ENCODE measurements around the gene SLC25A29. TPM values are rescaled to one million over a fixed set of nuclear protein-coding genes. Genes with fewer than 3 reads are reported as not detected.

The SLC25A29 gene
- total and polyA plus RNA-seq, 2 of the 8 experiments (the other 6 are each of a cell fraction or from before 2014, with no cell fraction given): 135 to 177 TPM

DNA sequence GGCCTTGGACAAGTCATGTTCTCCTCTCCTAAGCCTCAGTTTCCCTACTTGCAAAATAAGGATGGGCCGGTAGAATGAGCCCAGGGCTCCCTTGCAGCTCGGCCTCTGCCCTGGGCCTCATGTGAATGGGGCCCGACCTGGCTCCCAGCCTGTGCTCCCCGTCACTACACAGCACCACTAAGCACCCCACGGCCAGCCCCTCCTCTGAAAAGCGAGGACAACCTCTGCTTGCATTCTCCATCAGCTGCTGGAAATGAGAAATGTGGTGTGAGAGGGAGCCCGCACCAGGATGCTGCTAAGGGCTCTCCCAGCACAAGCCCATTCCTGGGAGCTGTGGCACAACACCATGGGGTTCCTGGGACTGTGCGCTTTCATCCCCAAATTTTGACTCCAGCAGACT, 27.1 kb upstream of the SLC25A29 start:
- Histone ChIP-seq H3K23me2 (ENCODE audit: low read depth, low read length) (no peaks in the 10 kb centered on the region), H3K4me3 (ENCODE audit: extremely low read depth in 1 of 4, insufficient read depth in 2 of 4, low read depth in 3 of 4, low read length in 4 of 4) (no peak overlapping the region), H3K9me3 (ENCODE audit: insufficient read depth in 2 of 2, low read depth in 1 of 2, low read length in 1 of 2) (no peaks in the 10 kb centered on the region), H3K27ac (ENCODE audit: low read depth, low read length) (no peak overlapping the region), H2BK15ac (ENCODE audit: low read length) (no peak overlapping the region), H4K5ac (ENCODE audit: insufficient read length, low read depth, low read length) (no peak overlapping the region), H2BK12ac (ENCODE audit: low read depth, low read length) (no peak overlapping the region), H3K4me1 (replicated peaks in 1 of 4; ENCODE audit: control insufficient read depth in 3 of 4, insufficient read depth in 4 of 4, low read length in 3 of 4) (0 out of 7 replicates have a peak, but pooled peaks cover 0 to 4% (median 0%) of the 10 kb centered on the region in 4 experiments), H3K23ac (ENCODE audit: insufficient read length) (no peak overlapping the region), H3K4me2 (ENCODE audit: insufficient read depth in 1 of 2, low read depth in 2 of 2, low read length in 2 of 2) (no peak overlapping the region), H2AK5ac (ENCODE audit: low read depth, low read length) (no peak overlapping the region), H4K91ac (replicated peaks; ENCODE audit: insufficient read length, low read length) (no peak overlapping the region), H4K8ac (ENCODE audit: extremely low read depth, insufficient read depth, low read length) (no peak overlapping the region), H3K56ac (replicated peaks; ENCODE audit: insufficient read length, low read depth, low read length) (no peak overlapping the region), H3K9ac (replicated peaks in 1 of 4; ENCODE audit: extremely low read depth in 1 of 4, low read depth in 3 of 4, low read length in 3 of 4) (no peak overlapping the region), H2AFZ (ENCODE audit: low read length) (no peak overlapping the region), H3K14ac (ENCODE audit: insufficient read length) (no peak overlapping the region), H2BK20ac (ENCODE audit: low read length) (no peak overlapping the region), H3K79me2 (ENCODE audit: control insufficient read depth in 1 of 2, insufficient read depth in 2 of 2, low read length in 2 of 2) (no peaks in the 10 kb centered on the region), H3K79me1 (ENCODE audit: low read depth, low read length) (no peaks in the 10 kb centered on the region), H3K36me3 (ENCODE audit: control insufficient read depth in 2 of 4, insufficient read depth in 4 of 4, low read length in 3 of 4) (peaks cover 8 to 40% (median 14%) of the 10 kb centered on the region in 4 experiments; a peak in 6 of 8 replicates), H2BK5ac (ENCODE audit: low read depth, low read length) (no peak overlapping the region; the same call in 1 of the 2 replicates), H3K18ac (ENCODE audit: extremely low read depth, low read length) (no peak overlapping the region), H3K4ac (replicated peaks; ENCODE audit: insufficient read length, low read depth, low read length) (no peak overlapping the region), H4K20me1 (replicated peaks in 1 of 2; ENCODE audit: control insufficient read depth in 1 of 2, insufficient read depth in 2 of 2, low read length in 2 of 2) (peaks cover 0 to 4% of the 10 kb centered on the region in 2 experiments), H2BK120ac (replicated peaks; ENCODE audit: low read depth, low read length) (no peak overlapping the region), H3K27me3 (replicated peaks in 1 of 4; ENCODE audit: control insufficient read depth in 3 of 4, extremely low read depth in 1 of 4, insufficient read depth in 3 of 4, low read length in 3 of 4) (no peaks in the 10 kb centered on the region)
- ChIA-PET POLR2A (ENCODE audit: partially characterized antibody) (interaction anchor here (0.6 to 14.6 kb wide), 13 partner anchors 12 to 1659 kb away, joined by 3 to 129 read pairs (median 4); partner anchors contain the start of gene SLC25A29), CTCF (ENCODE audit: partially characterized antibody) (interaction anchor here (0.7 to 2.1 kb wide), 2 partner anchors 17 to 82 kb away, joined by 3 to 4 read pairs; no protein-coding TSS in a partner anchor)
- DNase-seq (ENCODE audit: low read depth in 1 of 2, low spot score in 2 of 2) (no peak), FAIRE-seq (no peak)
- 99% methylated on average over 8 of the region's 8 CpGs; no CpG with 5 or more reads in 1 of the 2 experiments for WGBS, 2 experiments (ENCODE audit: extremely low coverage in 1 of 2, insufficient coverage in 1 of 2, insufficient read length in 1 of 2, insufficient replicate concordance in 2 of 2, low coverage in 1 of 2, low lambda C conversion rate in 2 of 2, missing lambda C conversion rate in 1 of 2)
- TF ChIP-seq GABPA (IDR thresholded peaks at IDR 0.05; ENCODE audit: borderline replicate concordance, insufficient read depth, low read length) (no peak), SP2 (IDR thresholded peaks at IDR 0.05; ENCODE audit: low read length) (no peak), EGR1 (IDR thresholded peaks at IDR 0.05; ENCODE audit: borderline replicate concordance, low read depth, low read length) (no peak), CBX5 (IDR thresholded peaks at IDR 0.05; ENCODE audit: low read depth, low read length) (no peak), BRCA1 (IDR thresholded peaks at IDR 0.05; ENCODE audit: low read depth, low read length) (no peak), RFX5 (IDR thresholded peaks at IDR 0.05; ENCODE audit: borderline replicate concordance, low read depth, low read length) (no peak), CREB1 (IDR thresholded peaks at IDR 0.05) (no peak), EP300 (IDR thresholded peaks at IDR 0.05; ENCODE audit: borderline replicate concordance in 1 of 2, low read depth in 2 of 2, low read length in 2 of 2) (no peak), BCL11A (IDR thresholded peaks at IDR 0.05; ENCODE audit: low read depth in 2 of 2, low read length in 2 of 2) (no peak), SIN3A (conservative IDR thresholded peaks at IDR 0.05 in 1 of 2, IDR thresholded peaks at IDR 0.05 in 1 of 2; ENCODE audit: low read depth in 1 of 2, low read length in 2 of 2) (no peak)
- TF ChIP-seq, protein P1, sequence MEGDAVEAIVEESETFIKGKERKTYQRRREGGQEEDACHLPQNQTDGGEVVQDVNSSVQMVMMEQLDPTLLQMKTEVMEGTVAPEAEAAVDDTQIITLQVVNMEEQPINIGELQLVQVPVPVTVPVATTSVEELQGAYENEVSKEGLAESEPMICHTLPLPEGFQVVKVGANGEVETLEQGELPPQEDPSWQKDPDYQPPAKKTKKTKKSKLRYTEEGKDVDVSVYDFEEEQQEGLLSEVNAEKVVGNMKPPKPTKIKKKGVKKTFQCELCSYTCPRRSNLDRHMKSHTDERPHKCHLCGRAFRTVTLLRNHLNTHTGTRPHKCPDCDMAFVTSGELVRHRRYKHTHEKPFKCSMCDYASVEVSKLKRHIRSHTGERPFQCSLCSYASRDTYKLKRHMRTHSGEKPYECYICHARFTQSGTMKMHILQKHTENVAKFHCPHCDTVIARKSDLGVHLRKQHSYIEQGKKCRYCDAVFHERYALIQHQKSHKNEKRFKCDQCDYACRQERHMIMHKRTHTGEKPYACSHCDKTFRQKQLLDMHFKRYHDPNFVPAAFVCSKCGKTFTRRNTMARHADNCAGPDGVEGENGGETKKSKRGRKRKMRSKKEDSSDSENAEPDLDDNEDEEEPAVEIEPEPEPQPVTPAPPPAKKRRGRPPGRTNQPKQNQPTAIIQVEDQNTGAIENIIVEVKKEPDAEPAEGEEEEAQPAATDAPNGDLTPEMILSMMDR (IDR thresholded peaks at IDR 0.05; ENCODE audit: control extremely low read depth in 1 of 3, insufficient read depth in 1 of 3, low read depth in 1 of 3, low read length in 3 of 3): no peak

Data from H1 (cell line).